GM23338 (cell line): Measurements from ENCODE around the gene MTX2.

Experiments used
- EZH2 ChIP-seq: fragments of 200-600 bp; sonication (generic); IDR thresholded peaks from one replicate; pipeline ENCODE4 v1.8.0; 2017; ENCODE audit warnings: antibody characterized with exemption, mild to moderate bottlenecking, low read depth; ENCODE audit not compliant: unreplicated experiment
- ZNF114 ChIP-seq: fragments of 250-450 bp; sonication (Bioruptor Pico); IDR thresholded peaks from 2 replicates; pipeline ENCODE4 v1.5.0; 2020; ENCODE audit warnings: mild to moderate bottlenecking, moderate library complexity
- ZNF331 ChIP-seq: fragments of 250-450 bp; sonication (Bioruptor Pico); IDR thresholded peaks from 2 replicates; pipeline ENCODE4 v1.5.0; 2020; ENCODE audit warnings: low read depth, mild to moderate bottlenecking, moderate library complexity
- TF ChIP-seq, protein P1 (sequence below), 2 experiments: fragments of 200-600 bp in 1 of 2; sonication (generic) in 1 of 2; conservative IDR thresholded peaks; 2 replicates each; pipeline versions ENCODE4 v1.5.1 to v1.6.1; 2016 to 2017; ENCODE audit warnings: antibody characterized with exemption in 2 of 2, low read depth in 2 of 2, mild to moderate bottlenecking in 2 of 2, moderate library complexity in 1 of 2

DNA sequence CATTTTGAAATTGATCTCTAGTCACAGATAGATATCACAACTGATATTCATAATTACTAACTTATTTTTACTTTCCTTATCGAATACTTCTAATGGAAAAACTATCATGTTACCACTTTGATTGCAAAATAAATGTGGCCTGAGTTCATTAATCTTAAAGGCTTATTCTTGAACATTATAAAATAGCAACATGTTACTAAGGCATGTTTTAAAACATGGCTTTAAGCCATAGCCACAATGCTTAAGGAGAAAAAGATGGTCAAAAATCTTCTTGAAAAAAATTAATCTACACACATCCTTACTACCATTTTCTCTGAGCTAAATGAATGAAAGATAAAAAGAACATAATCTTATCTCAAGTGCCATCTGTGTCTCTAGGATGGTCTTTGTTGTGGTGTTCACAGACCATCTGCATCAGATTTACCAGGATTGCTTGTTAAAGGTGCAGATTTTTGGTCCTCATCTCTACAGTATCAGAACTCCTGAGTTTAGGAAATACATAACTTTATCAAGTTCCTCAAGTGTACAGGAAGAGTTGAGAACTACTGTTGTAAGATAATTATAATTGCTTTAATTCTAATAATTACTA, 15.3 kb downstream of the MTX2 start:
- TF ChIP-seq, protein P1, sequence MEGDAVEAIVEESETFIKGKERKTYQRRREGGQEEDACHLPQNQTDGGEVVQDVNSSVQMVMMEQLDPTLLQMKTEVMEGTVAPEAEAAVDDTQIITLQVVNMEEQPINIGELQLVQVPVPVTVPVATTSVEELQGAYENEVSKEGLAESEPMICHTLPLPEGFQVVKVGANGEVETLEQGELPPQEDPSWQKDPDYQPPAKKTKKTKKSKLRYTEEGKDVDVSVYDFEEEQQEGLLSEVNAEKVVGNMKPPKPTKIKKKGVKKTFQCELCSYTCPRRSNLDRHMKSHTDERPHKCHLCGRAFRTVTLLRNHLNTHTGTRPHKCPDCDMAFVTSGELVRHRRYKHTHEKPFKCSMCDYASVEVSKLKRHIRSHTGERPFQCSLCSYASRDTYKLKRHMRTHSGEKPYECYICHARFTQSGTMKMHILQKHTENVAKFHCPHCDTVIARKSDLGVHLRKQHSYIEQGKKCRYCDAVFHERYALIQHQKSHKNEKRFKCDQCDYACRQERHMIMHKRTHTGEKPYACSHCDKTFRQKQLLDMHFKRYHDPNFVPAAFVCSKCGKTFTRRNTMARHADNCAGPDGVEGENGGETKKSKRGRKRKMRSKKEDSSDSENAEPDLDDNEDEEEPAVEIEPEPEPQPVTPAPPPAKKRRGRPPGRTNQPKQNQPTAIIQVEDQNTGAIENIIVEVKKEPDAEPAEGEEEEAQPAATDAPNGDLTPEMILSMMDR (conservative IDR thresholded peaks at IDR 0.05; ENCODE audit: low read depth in 2 of 2): no peak
- TF ChIP-seq ZNF114 (CRISPR knock-in tag): no peak
- TF ChIP-seq EZH2: no peak
- no peak for TF ChIP-seq ZNF331 (CRISPR knock-in tag)
